Lower leg skin (tissue), 3 donors: ENCODE measurements around the gene EEF1AKMT2.

ENCODE experiments used
- POLR2A ChIP-seq, 2 donors: fragments of 450-650 bp; IDR thresholded peaks; one replicate each; pipeline ENCODE4 v1.6.1; 2016 to 2017; ENCODE audit warnings: antibody characterized with exemption in 2 of 2, mild to moderate bottlenecking in 1 of 2, moderate library complexity in 1 of 2
- TF ChIP-seq, protein P1 (sequence below), 3 donors: fragments of 450-650 bp; IDR thresholded peaks; one replicate each; pipeline ENCODE4 v1.5.1; 2016; ENCODE audit warnings: antibody characterized with exemption in 3 of 3, mild to moderate bottlenecking in 3 of 3, moderate library complexity in 2 of 3

DNA sequence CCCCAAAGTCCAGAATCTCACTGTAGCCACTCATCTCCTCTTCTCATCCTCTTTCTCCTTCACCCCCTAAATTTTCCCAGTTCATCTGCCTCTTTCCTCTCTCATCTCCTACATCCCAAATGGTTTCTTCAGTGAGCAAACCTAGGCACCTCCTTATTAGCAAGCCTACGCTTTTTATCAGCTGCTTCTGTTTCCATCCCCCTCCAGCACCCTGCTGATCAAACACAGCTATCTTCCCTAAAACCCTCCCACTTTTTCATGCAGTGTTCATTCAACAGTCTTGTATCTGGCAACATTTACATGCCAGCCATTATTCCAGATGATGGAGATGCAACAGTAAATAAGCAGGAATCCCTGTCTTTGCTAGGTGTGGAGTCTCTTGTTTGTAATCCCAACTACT, 6.7 kb upstream of the EEF1AKMT2 start:
- TF ChIP-seq, protein P1, sequence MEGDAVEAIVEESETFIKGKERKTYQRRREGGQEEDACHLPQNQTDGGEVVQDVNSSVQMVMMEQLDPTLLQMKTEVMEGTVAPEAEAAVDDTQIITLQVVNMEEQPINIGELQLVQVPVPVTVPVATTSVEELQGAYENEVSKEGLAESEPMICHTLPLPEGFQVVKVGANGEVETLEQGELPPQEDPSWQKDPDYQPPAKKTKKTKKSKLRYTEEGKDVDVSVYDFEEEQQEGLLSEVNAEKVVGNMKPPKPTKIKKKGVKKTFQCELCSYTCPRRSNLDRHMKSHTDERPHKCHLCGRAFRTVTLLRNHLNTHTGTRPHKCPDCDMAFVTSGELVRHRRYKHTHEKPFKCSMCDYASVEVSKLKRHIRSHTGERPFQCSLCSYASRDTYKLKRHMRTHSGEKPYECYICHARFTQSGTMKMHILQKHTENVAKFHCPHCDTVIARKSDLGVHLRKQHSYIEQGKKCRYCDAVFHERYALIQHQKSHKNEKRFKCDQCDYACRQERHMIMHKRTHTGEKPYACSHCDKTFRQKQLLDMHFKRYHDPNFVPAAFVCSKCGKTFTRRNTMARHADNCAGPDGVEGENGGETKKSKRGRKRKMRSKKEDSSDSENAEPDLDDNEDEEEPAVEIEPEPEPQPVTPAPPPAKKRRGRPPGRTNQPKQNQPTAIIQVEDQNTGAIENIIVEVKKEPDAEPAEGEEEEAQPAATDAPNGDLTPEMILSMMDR (IDR thresholded peaks at IDR 0.05): no peak
- no peak for TF ChIP-seq POLR2A (IDR thresholded peaks at IDR 0.05)
